Measurements from ENCODE around the gene HEPACAM.
"Not testable (repeated sequence)": the region's sequence is repeated elsewhere in the genome, so short reads cannot be mapped to it uniquely, and the experiment has no call there.

Gene HEPACAM, protein sequence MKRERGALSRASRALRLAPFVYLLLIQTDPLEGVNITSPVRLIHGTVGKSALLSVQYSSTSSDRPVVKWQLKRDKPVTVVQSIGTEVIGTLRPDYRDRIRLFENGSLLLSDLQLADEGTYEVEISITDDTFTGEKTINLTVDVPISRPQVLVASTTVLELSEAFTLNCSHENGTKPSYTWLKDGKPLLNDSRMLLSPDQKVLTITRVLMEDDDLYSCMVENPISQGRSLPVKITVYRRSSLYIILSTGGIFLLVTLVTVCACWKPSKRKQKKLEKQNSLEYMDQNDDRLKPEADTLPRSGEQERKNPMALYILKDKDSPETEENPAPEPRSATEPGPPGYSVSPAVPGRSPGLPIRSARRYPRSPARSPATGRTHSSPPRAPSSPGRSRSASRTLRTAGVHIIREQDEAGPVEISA

GRCh38 chr11:124935548-124936514, at the start of gene HEPACAM:
TSS of gene HEPACAM (minus strand) at chr11:124936047. CDS start at chr11:124936006, 41 bp downstream.
- DNase-seq (ENCODE audit: low read depth) = no peak
- no peak within 1 kb of the TSS for H3K4me3 ChIP-seq (ENCODE audit: low read depth, low read length)

DNA sequence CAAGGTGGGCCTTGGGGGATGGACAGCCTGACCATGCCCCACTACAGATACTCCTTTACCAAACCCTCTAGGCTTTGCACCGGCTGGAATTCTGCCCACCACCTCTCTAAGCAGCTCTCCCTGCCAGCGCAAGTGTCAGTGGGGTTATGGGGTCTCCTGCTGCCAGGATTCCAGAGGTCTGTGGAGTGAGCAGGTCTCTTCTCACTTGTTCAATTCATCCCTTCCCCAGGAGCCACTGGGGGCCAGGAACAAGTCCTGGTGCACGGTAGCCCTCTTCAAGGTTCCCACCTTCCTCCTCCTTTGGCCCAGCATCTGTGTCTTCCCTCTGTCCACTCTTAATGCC, 48.6 kb upstream of the HEPACAM start:
- no peak for DNase-seq (ENCODE audit: low read depth)
- no peak overlapping the region for H3K4me3 ChIP-seq (ENCODE audit: low read depth, low read length)

DNA sequence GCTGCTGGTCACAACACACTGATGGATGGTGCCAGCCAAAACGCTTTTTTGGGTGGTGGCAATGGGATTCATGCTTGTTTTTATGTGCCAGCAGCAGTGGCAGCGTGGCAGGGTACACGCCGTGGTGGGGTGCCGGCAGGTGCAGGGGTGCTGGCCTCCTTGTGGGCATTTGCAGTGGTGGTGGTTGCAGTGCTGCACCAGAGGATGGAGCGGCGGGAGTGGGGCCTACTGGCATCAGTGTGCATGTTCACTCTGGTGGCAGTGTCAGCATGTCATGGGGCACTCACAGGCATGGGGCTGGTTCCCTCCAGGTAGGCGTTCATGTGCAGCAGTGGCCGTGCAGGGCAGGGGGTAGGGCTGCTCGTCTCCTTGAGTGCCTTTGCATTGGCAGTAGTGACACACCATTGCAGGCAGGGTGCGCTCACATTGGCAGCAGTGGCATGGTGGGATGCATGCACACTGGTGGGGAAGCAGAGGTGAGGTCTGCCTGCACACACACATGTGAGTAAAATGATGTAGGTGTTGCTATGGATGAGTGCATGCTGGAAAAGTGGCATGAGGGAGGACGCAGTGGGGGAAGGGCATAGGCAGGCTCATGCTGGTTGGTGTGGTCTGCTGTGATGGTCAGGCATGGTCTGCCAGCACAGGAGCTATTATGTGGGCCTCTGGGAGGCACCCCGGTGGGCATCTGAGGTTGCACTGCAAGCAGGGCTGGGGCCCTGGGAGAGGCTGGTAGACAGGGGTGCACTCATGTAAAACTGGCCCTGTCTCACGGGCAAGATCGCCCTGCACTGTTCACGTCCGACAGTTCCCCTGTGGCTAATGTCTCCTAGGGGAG, 48.0 kb upstream of the HEPACAM start:
- no peak for DNase-seq (ENCODE audit: low read depth)
- no peak overlapping the region for H3K4me3 ChIP-seq (ENCODE audit: low read depth, low read length)

DNA sequence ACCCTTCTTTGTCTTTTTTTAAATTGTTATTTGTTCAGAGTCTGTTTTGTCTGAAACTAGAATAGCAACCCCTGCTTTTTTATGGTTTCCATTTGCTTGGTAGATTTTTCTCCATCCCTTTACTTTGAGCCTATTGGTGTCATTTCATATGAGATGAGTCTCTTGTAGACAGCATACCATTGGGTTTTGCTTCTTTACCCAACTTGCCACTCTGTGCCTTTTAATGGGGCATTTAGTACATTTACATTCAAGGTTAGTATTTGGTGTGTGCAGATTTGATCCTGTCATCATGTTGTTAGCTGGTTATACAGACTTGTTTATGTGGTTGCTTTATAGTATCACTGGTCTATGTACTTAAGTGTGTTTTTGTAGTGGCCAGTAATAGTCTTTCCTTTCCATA, 46.2 kb upstream of the HEPACAM start:
- H3K4me3 ChIP-seq (ENCODE audit: low read depth, low read length) = no peak overlapping the region
- no peak for DNase-seq (ENCODE audit: low read depth)

DNA sequence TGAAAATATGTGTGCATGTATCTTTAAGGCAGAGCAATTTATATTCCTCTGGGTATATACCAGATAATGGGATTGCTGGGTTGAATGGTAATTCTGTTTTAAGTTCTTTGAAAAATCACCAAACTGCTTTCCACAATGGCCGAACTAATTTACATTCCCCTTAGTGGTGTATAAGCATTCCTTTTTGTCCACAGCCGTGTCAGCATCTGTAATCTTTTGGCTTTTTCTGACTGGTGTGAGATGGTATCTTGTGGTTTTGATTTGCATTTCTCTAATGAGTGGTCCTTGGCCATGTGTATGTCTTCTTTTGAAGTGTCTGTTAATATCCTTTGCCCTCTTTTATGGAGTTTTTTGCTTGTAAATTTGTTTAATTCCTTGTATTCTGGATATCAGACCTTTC, 42.5 kb upstream of the HEPACAM start:
- no peak for DNase-seq (ENCODE audit: low read depth)
- no peak overlapping the region for H3K4me3 ChIP-seq (ENCODE audit: low read depth, low read length)

DNA sequence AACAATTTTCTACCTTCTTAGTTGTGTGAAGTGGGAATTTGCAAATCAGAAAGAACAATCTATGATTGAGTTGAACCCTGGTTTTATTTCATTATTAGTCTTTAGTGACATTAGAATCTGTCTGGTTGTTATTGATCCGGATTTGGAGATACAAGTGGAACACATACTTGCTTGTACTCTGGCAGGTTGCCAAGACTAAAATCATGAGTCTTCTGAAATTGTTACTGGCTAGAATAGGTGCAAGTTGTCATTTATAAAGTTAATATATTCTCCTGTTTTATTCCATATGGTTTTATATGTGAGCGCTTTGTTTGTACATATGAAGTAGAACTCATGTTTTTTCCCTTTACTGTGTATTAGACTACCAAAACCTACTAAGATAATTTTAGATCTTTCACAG, 41.2 kb upstream of the HEPACAM start:
- H3K4me3 ChIP-seq (ENCODE audit: low read depth, low read length) = no peak overlapping the region
- DNase-seq (ENCODE audit: low read depth) = no peak

- H3K4me3 ChIP-seq (ENCODE audit: low read depth, low read length) = no peak overlapping the region
- no peak for DNase-seq (ENCODE audit: low read depth)
These were observed 40.7 kb upstream of the HEPACAM start for GRCh38 chr11:124976531-124976930.

- DNase-seq (ENCODE audit: low read depth) = no peak
- H3K4me3 ChIP-seq (ENCODE audit: low read depth, low read length) = no peak overlapping the region
These were observed 36.0 kb upstream of the HEPACAM start for GRCh38 chr11:124971810-124972209.

- DNase-seq (ENCODE audit: low read depth) = peak; percentile 3
- no peak overlapping the region for H3K4me3 ChIP-seq (ENCODE audit: low read depth, low read length)
These were observed 35.1 kb upstream of the HEPACAM start for GRCh38 chr11:124970925-124971324.

- H3K4me3 ChIP-seq (ENCODE audit: low read depth, low read length); DNase-seq (ENCODE audit: low read depth): not testable (repeated sequence)
These were observed 32.4 kb upstream of the HEPACAM start for GRCh38 chr11:124968197-124968596.

GRCh38 chr11:124961972-124962609, 26.2 kb upstream of the HEPACAM start:
- no peak overlapping the region for H3K4me3 ChIP-seq (ENCODE audit: low read depth, low read length)
- DNase-seq (ENCODE audit: low read depth) = peak; percentile 41

- DNase-seq (ENCODE audit: low read depth) = no peak
- H3K4me3 ChIP-seq (ENCODE audit: low read depth, low read length) = no peak overlapping the region
These were observed 19.2 kb upstream of the HEPACAM start for GRCh38 chr11:124955035-124955434.

GRCh38 chr11:124954590-124954955, 18.7 kb upstream of the HEPACAM start:
- H3K4me3 ChIP-seq (ENCODE audit: low read depth, low read length) = peak overlapping the region; percentile 71
- DNase-seq (ENCODE audit: low read depth) = no peak

GRCh38 chr11:124953753-124954589, 18.1 kb upstream of the HEPACAM start, which contains the start of gene CCDC15:
TSS of gene CCDC15 (plus strand) at chr11:124954202. CDS start at chr11:124954733, 531 bp downstream.
- DNase-seq (ENCODE audit: low read depth) = peak; percentile 91
- peak within 1 kb of the TSS; percentile 71 for H3K4me3 ChIP-seq (ENCODE audit: low read depth, low read length)

DNA sequence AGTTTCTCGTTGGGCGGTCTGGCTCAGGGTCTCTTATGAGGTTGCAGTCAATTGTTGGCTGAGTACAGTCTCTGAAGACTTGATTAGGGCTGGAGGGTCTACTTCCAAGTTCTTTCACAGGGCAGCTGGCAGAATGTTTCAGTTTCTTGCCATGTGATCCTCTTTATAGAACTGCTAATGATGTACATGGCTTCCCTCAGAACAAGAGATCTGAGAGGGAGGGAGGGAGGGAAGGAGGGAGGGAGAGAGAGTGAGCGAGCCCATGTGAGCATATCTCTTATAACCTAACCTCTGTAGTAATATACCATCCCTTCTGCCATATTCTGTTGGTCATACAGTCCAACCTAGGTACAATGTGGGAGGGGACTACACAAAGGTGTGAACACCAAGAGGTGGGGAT, 15.5 kb upstream of the HEPACAM start:
- no peak overlapping the region for H3K4me3 ChIP-seq (ENCODE audit: low read depth, low read length)
- DNase-seq (ENCODE audit: low read depth) = no peak

DNA sequence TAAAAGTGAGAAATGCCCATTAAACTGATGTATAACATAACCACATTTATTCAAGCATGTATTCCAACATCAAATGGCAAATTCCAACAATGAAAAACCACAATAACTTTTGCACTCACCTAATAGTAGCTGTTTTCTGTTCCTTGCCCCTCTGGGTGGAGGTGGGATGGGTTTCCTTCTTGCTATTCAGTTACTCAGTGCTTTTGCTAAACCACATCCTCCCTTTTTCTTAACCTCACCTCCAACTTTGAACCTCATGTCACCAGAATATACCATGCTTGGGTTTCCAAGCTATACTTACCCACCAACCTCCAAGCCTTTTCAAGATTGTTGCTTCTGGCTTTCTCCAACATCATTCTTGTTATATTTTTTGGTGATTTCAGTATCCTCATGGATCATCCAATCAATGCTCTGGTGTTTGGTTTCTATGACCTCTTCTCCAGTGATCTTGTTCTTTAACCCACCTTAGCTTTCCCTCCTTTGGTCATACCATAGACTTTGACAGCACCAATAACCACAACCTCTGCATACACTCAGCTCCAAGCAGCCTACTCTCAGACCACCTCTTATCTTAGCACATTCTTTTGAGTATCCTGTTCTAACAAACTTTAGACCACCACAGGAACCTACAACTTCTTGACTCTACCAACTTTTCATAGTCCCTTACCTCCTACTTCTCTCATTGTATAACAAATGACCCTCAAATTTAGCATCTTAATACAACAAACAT, 14.9 kb upstream of the HEPACAM start:
- no peak overlapping the region for H3K4me3 ChIP-seq (ENCODE audit: low read depth, low read length)
- no peak for DNase-seq (ENCODE audit: low read depth)

DNA sequence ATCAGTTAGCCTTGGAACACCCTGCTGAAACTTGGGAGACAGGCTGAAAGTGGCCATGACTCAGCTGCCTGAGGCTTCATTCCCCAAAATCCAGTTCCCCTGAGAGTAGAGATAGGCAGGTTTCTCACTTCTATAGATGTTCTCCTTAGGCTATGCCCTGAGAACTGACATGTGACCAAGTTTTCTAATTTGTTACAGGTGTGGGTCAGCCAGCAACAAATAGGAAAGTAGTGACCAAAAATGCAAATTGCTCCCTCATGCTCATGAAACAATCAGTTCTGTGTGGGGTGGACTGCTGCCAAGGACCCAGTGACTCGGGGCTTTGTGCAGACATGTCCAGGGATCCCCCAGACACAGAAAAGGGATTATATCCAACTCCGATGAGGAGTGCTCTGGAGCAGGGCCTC, 10.9 kb upstream of the HEPACAM start:
- DNase-seq (ENCODE audit: low read depth) = no peak

DNA sequence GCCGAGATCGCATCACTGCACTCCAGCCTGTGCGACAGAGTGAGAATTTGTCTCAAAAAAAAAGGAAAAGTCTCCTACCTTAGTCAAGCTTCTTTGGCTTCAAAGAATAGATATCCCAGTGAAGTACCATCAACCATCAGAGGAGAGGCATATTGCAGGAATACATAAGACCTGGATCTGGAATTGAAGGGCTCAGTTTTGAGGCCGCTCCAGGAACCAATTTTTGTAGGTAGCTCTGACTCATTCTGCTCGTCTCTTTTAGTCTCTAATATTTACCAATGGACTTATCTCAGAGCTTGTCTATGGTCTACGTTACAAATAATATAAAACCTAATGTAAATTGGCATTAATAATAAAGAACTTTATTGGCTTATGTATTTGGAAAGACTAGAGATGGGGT, 10.0 kb upstream of the HEPACAM start:
- H3K4me3 ChIP-seq (ENCODE audit: low read depth, low read length) = no peak overlapping the region
- no peak for DNase-seq (ENCODE audit: low read depth)

More for the DNA sequence above, 10.9 kb upstream of the HEPACAM start:
- no peak overlapping the region for H3K4me3 ChIP-seq (ENCODE audit: low read depth, low read length)
